GM19467 (cell line): Measurements from ENCODE around the gene KCNK4.

Experiments used
- ATAC-seq: cut with Tn5 transposase; IDR thresholded peaks from one replicate; pipeline ENCODE4 v1.9.1; 2021; ENCODE audit warnings: mild to moderate bottlenecking, moderate library complexity; ENCODE audit not compliant: unreplicated experiment

Gene KCNK4

DNA sequence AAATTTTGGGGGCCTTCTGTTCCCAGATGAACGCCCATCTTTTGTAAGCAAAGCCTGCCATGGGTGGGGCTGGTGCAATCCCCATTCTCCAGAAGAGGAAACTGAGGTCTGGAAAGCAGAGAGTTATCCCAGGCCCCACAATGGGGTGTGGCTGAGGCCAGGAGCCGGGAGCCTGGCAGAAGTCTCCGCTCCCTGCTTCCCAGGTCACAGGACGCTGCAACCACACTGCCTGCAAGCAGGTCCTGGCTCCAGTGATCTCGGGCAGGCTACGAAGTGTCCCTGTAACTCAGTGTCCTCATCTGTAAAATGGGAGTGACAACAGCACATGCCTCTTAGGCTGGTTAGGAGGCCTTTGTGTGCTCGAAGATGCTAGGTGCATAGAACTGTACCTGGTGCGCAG, 38.1 kb upstream of the KCNK4 start:
- ATAC-seq, result no peak

DNA sequence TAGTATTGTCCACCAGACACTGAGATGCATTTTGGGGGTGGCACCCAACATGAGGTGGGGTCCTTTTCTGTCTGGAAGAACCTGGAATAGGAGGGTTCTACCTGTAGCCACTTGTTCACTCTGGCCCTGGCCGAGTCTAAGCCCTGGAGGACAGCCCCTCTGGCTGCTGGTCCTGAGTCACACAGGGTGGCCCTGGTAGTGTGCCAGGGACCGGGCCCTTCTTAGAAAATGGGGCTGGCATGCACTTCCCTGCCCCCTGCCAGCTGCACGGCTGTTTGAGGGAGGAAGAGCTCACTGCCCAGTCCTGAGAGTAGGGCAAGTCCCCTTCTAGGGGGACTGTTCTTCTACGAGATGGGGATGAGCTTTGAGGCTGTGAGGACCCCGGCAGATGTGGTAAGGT, 37.6 kb upstream of the KCNK4 start:
- no peak for ATAC-seq

GRCh38 chr11:64254326-64254725, 36.8 kb upstream of the KCNK4 start:
- no peak for ATAC-seq

GRCh38 chr11:64255135-64256128, 35.7 kb upstream of the KCNK4 start:
- no peak for ATAC-seq

GRCh38 chr11:64256300-64256699, 34.8 kb upstream of the KCNK4 start:
- ATAC-seq, result no peak

GRCh38 chr11:64258356-64258755, 32.7 kb upstream of the KCNK4 start:
- no peak for ATAC-seq

- ATAC-seq, result no peak
These were observed 32.1 kb upstream of the KCNK4 start for GRCh38 chr11:64258946-64259532.

DNA sequence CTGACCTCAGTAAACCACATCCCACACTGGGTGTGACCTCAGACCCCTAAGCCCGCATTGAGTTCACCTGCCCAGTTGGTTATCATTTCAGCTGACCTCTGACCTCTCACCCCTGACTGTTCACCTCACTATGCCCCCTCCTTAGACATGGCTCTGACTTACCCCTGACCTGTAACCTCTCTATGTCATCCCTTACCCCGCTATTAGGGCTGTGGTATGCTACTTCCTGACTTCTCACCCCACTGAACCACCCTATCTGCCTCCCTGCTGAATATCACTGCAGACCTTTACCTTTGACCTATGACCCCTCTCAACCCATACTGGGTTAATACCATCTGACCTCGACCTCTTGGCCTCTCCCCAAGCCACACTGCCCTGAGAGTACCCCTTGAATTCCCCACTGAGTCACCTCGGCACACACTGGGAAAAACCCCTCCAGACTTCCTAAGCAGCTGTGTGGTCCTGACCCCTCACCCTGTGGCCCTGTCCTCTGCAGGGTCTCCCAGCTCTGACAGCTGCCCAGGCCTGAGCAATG, 31.5 kb upstream of the KCNK4 start:
- ATAC-seq, result no peak

GRCh38 chr11:64260147-64260708, 30.9 kb upstream of the KCNK4 start:
- ATAC-seq, result no peak

DNA sequence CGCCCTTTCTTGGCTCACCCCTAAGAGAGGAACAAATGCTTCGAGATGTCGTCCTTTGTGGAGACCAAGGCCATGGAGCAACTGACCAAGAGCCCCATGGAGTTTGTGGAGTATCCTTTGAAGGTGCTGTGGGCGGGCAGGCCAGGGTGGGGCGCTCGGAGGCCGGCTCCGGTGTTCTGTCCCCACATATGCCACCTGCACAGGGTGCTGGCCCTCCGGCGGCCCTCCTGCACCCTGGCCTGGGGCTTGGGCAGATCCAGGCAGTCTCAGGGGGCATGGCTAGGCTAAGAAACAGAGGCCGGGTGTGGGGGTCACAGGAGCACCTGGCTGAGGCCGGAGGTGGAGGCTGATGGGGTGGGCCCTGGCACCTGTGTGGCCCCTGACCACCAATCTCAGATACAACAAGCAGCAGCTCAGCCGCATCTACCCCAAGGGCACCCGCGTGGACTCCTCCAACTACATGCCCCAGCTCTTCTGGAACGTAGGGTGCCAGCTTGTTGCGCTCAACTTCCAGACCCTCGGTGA, 29.5 kb upstream of the KCNK4 start:
- no peak for ATAC-seq

- ATAC-seq, result no peak
These were observed 28.7 kb upstream of the KCNK4 start for GRCh38 chr11:64262271-64263002.

DNA sequence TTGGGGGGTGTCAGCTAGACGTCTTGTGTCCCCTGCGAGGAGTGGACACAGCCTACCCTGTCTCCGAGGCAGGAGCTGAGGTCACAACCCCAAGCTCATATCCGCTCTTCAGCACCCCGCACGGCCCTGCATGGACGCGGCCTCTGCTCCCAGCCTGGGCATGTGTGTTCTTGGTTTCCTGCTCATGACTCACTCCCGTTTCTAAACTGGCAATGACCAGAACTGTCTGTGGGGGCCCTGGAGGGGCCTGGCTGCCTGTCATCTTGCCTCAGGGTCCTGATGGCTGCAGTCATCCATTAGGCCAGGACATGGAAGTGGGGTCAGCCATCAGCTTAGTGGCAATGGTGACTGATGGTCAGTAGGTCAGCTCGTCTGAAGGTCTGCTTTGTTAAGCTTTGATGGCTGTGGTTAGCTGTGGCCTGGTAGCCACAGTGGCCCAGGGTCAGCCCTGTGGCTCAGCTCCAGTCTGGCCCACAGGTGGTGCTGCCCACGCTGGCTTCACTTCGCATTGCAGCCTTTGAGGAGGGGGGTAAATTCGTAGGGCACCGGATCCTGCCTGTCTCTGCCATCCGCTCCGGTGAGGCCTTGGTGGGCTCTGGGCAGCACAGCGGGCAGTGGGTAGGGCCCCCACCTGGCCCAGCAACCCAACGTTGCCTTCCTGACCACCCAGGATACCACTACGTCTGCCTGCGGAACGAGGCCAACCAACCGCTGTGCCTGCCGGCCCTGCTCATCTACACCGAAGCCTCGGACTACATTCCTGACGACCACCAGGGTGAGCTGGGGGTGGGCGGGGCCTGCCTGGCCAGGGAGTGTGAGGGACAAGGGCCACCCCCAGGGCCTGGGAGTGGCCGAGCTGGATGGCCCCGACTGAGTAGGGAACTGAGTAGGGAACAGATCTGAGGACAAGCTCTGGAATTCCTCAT, 27.8 kb upstream of the KCNK4 start:
- ATAC-seq, result no peak

DNA sequence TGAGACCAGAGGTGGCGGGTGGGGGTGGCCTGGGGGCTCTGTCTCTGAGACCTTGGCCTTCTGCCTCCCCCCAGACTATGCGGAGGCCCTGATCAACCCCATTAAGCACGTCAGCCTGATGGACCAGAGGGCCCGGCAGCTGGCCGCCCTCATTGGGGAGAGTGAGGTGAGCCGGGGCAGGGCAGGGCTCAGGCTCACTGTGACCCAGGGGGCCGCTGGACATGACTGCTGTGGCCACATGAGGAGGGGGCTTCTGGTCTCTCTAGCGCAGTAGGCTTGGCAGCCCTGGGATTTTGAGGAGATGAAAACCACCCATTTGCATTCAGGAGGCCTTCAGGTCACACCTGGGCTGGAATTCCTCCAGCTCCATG, 27.2 kb upstream of the KCNK4 start:
- ATAC-seq, result no peak

DNA sequence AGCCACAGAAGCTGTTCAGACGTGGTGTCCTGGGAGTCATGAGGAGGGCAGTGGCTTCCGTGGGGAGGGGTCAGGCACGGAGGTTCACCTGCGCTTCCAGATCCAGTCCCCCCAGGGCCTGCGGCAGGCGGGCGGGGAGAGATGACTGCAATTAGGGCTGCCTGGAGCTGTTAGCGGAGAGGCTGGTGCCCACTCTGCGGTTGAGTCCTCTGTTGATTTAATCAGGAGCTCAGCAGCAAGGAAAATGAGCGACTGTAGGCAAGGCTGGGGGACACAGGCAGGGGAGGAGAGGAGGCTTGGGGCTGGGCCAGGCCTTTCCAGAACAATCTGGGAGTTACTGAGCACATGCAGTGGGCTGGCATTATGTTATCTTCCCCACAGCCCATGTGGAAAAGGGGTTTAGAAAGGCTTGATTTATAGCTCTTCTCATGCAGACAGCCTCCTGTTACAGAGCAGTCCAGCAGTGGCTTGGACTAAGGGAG, 26.7 kb upstream of the KCNK4 start:
- no peak for ATAC-seq

- no peak for ATAC-seq
These were observed 25.6 kb upstream of the KCNK4 start for GRCh38 chr11:64265176-64266160.

DNA sequence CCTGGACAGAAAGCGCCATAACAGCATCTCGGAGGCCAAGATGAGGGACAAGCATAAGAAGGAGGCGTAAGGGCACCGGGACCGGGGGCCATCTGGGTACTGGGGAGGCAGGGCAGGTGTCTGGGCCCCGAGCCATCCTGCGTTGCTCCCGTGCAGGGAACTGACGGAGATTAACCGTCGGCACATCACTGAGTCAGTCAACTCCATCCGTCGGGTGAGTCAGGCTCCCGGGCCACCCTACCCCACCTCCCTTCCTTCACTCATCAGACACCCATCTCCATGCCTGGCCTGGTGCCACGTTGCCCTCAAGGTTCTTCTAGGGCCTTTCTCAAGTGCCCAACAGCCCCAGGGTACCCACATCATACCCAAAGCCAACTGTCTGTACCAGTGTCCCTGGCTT, 24.8 kb upstream of the KCNK4 start:
- ATAC-seq, result no peak

DNA sequence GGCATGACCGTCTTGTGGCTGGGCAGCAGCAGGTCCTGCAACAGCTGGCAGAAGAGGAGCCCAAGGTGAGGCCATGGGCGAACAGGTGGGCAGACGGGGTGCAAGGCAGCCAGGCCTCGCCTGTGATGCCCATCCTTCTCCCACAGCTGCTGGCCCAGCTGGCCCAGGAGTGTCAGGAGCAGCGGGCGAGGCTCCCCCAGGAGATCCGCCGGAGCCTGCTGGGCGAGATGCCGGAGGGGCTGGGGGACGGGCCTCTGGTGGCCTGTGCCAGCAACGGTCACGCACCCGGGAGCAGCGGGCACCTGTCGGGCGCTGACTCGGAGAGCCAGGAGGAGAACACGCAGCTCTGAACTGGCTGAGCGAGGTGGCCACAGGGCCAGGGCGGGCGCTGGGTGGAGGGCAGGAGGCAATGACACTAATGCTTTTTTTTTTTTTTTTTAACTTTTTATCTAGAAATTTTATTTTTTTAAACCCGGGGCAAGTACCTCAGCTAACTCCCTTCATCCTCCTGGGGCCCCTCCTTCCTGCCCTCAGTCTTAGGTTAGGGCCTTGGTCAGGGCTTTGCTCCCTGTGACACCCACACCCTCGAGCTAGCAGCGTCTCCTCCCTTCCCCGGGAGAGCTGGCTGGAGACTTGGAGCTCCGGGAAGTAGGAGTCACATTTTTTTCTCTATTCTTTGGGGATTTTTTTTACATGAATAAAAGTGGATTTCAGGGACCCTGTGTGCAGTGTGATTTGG, 23.7 kb upstream of the KCNK4 start:
- no peak for ATAC-seq
